IMR-90 (cell line): ENCODE measurements around the gene UNC5B. TPM values are rescaled to one million over a fixed set of nuclear protein-coding genes. Genes with fewer than 3 reads are reported as not detected.

Source experiments
- CTCF ChIP-seq: conservative IDR thresholded peaks from 2 replicates; pipeline ENCODE4 v1.5.1; 2012; ENCODE audit warnings: mild to moderate bottlenecking, low read depth, low read length, improper control_type of control experiment
- polyA plus RNA-seq, 3 experiments: library from polyadenylated mRNA; depleted of rRNA; stranded (reverse); fragments of >200 nt; gene quantifications; 2 replicates each; pipeline ENCODE4 v1.2.3, GENCODE V29; 2012; ENCODE audit warnings: low replicate concordance in 1 of 3
- total RNA-seq: library from RNA; depleted of rRNA; stranded (reverse); fragments of >200 nt; gene quantifications from 2 replicates; pipeline ENCODE4 v1.2.3, GENCODE V29; 2012

UNC5B gene
- total and polyA plus RNA-seq, 2 of the 4 experiments (the other 2 are of a cell fraction), result 1.6 to 4.2 TPM

- no peak for TF ChIP-seq CTCF
These were observed 4.4 kb downstream of the UNC5B start (continued) for GRCh38 chr10:71216751-71217265.
